B cell (primary cell): Measurements from ENCODE around the gene FMN2. TPM values are rescaled to one million over a fixed set of nuclear protein-coding genes. Genes with fewer than 3 reads are reported as not detected.

Experiments
- ATAC-seq: fragments of 200-7000 bp; cut with Tn5 transposase; one replicate; pipeline ENCODE4 v1.10.0; 2021; ENCODE audit warnings: low read depth, mild to moderate bottlenecking, moderate number of reproducible peaks, moderate library complexity
- CTCF ChIA-PET: fragments of 350-600 bp; sonication (Branson Sonifier 250); formaldehyde crosslinking; loops from one replicate; lab custom pipeline; 2021; ENCODE audit warnings: antibody characterized with exemption, inconsistent platforms; lab: Charles Lee
- POLR2A ChIA-PET: fragments of 350-600 bp; sonication (Branson Sonifier 250); formaldehyde crosslinking; loops from one replicate; lab custom pipeline; 2021; ENCODE audit warnings: antibody characterized with exemption; lab: Charles Lee
- DNase-seq: peaks from one replicate; pipeline ENCODE4 v3.0.0; 2013
- H2AFZ ChIP-seq: 2 replicates; pipeline ENCODE4 v1.6.1; 2012; ENCODE audit warnings: mild to moderate bottlenecking, low read depth, low read length; ENCODE audit not compliant: insufficient read depth, poor library complexity, severe bottlenecking
- H3K27ac ChIP-seq, 2 donors: 1 replicate in 1 of 2; 2 replicates in 1 of 2; pipeline ENCODE4 v1.5.1; 2012 to 2013; ENCODE audit warnings: low read length in 2 of 2, mild to moderate bottlenecking in 2 of 2, moderate library complexity in 1 of 2
- H3K27me3 ChIP-seq, 4 experiments: fragments of 200-600 bp in 1 of 4; sonication (generic) in 1 of 4; replicated peaks in 1 of 4; 1 replicate in 2 of 4; 2 replicates in 2 of 4; pipeline versions ENCODE4 v1.6.1 to v1.7.0; 2013 to 2016; ENCODE audit warnings: low read length in 3 of 4, mild to moderate bottlenecking in 2 of 4, mixed read lengths in 1 of 4, moderate library complexity in 1 of 4; ENCODE audit not compliant: insufficient read depth in 4 of 4, control insufficient read depth in 3 of 4; ENCODE audit errors: control extremely low read depth in 1 of 4
- H3K36me3 ChIP-seq, 2 experiments: replicated peaks in 1 of 2; 1 replicate in 1 of 2; 2 replicates in 1 of 2; pipeline versions ENCODE4 v1.6.1 to v1.7.1; 2013; ENCODE audit warnings: low read length in 1 of 2; ENCODE audit not compliant: insufficient read depth in 2 of 2, control insufficient read depth in 1 of 2; ENCODE audit errors: control extremely low read depth in 1 of 2, extremely low read depth in 1 of 2
- H3K4me1 ChIP-seq, 2 donors: fragments of 200-600 bp in 1 of 2; sonication (generic) in 1 of 2; 1 replicate in 1 of 2; 2 replicates in 1 of 2; pipeline versions ENCODE4 v1.5.1 to v1.6.1; 2013 to 2017; ENCODE audit warnings: low read length in 2 of 2; ENCODE audit not compliant: control insufficient read depth in 2 of 2, insufficient read depth in 2 of 2
- H3K4me2 ChIP-seq: replicated peaks from 2 replicates; pipeline ENCODE3; 2012; ENCODE audit warnings: mild to moderate bottlenecking, low read depth, low read length; ENCODE audit not compliant: poor library complexity, severe bottlenecking
- H3K4me3 ChIP-seq, 5 experiments: fragments of 200-600 bp in 1 of 5; sonication (generic) in 1 of 5; 1 replicate in 3 of 5; 2 replicates in 2 of 5; pipeline versions ENCODE4 v1.5.1 to v1.7.0; 2011 to 2016; ENCODE audit warnings: low read length in 4 of 5, mild to moderate bottlenecking in 4 of 5, low read depth in 2 of 5, control low read depth in 1 of 5, moderate library complexity in 1 of 5; ENCODE audit not compliant: insufficient read depth in 1 of 5; ENCODE audit errors: control extremely low read depth in 1 of 5, extremely low read depth in 1 of 5
- H3K79me2 ChIP-seq: fragments of 200-600 bp; sonication (generic); one replicate; pipeline ENCODE4 v1.6.0; 2016; ENCODE audit warnings: low read length; ENCODE audit not compliant: control insufficient read depth, insufficient read depth
- H3K9ac ChIP-seq: fragments of 200-600 bp; sonication (generic); 2 replicates; pipeline ENCODE4 v1.6.1; 2017; ENCODE audit warnings: mild to moderate bottlenecking, low read length, moderate library complexity
- H3K9me3 ChIP-seq, 3 donors: one replicate each; pipeline versions ENCODE4 v1.6.1 to v1.7.1; 2013; ENCODE audit warnings: low read length in 2 of 3; ENCODE audit not compliant: control insufficient read depth in 2 of 3, insufficient read depth in 1 of 3; ENCODE audit errors: control extremely low read depth in 1 of 3
- H4K20me1 ChIP-seq: 2 replicates; pipeline ENCODE4 v1.6.0; 2012; ENCODE audit warnings: mild to moderate bottlenecking, low read length; ENCODE audit not compliant: insufficient read depth, control insufficient read depth, poor library complexity, severe bottlenecking
- H3K27ac Mint-ChIP-seq: one replicate; pipeline ENCODE4 v1.8.0; 2021; ENCODE audit warnings: mixed read lengths
- H3K27me3 Mint-ChIP-seq: one replicate; pipeline ENCODE4 v1.8.0; 2021; ENCODE audit warnings: mixed read lengths
- H3K4me1 Mint-ChIP-seq: one replicate; pipeline ENCODE4 v1.8.0; 2021; ENCODE audit warnings: mixed read lengths
- H3K4me3 Mint-ChIP-seq: one replicate; pipeline ENCODE4 v1.8.0; 2021; ENCODE audit warnings: mixed read lengths
- H3K9me3 Mint-ChIP-seq: one replicate; pipeline ENCODE4 v1.8.0; 2022; ENCODE audit warnings: mixed read lengths; ENCODE audit not compliant: insufficient read depth
- EZH2 ChIP-seq: IDR thresholded peaks from 2 replicates; pipeline ENCODE4 v1.6.1; 2012; ENCODE audit warnings: borderline replicate concordance, low read depth, mild to moderate bottlenecking, moderate library complexity, low read length; ENCODE audit not compliant: insufficient read depth, poor library complexity, severe bottlenecking
- WGBS: methylation state at CpG from one replicate; pipeline ENCODE4 v1.1.5; 2013; ENCODE audit warnings: missing lambda C conversion rate; ENCODE audit not compliant: insufficient coverage; 5-methylcytosine and 5-hydroxymethylcytosine counted together
- intact Hi-C: fragments of 100-400 bp; cut with micrococcal nuclease; formaldehyde crosslinking; loops from one replicate; pipeline ENCODE4 v1.10.0; 2022
- polyA plus RNA-seq: library from polyadenylated mRNA; depleted of rRNA; stranded (reverse); fragments of >200 nt; gene quantifications from 2 replicates; pipeline ENCODE4 v1.2.3, GENCODE V29; 2012
- total RNA-seq, 2 donors: library from RNA; stranded (reverse); fragments of 120-200 nt in 1 of 2; gene quantifications; 1 replicate in 1 of 2; 2 replicates in 1 of 2; pipeline versions ENCODE4 v1.2.3 to v1.2.4, GENCODE V29; 2013 to 2022
- TF ChIP-seq, protein P1 (sequence below): fragments of 200-600 bp; IDR thresholded peaks from one replicate; pipeline ENCODE4 v1.8.0; 2022; ENCODE audit warnings: antibody characterized with exemption, mild to moderate bottlenecking

Gene FMN2
- total and polyA plus RNA-seq, 2 donors (not counting 1 experiment from before 2014, with no cell fraction given), result not detected

DNA sequence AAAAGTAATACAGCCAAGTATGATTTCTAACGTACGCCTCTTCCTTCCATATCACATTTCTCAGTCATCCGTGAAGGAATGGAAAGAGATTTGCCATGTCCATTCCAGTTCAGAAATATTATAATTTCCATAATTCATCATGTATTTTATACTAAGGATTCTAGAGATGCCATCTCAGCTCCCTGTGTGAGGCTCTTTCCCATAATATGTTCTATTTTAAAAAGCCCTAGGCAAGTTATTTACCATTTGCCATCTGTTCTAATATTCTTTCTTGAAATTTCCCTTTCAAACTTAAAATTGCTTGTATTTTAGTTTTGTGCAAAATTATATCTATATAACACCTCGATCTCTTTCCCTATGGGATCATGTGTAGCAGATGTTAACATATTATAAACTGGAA, 106.7 kb downstream of the FMN2 start:
- Histone ChIP-seq H3K9ac (no peak overlapping the region), H2AFZ (no peak overlapping the region), H4K20me1 (no peaks in the 10 kb centered on the region), H3K79me2 (no peaks in the 10 kb centered on the region), H3K4me1 (no peaks in the 10 kb centered on the region), H3K36me3 (no peaks in the 10 kb centered on the region), H3K4me3 (no peak overlapping the region), H3K27ac (no peak overlapping the region), H3K27me3 (no peaks in the 10 kb centered on the region), H3K4me2 (no peak overlapping the region), H3K9me3 (no peaks in the 10 kb centered on the region)
- ATAC-seq (no peak), DNase-seq (no peak)
- H3K4me3 Mint-ChIP-seq, result no peak overlapping the region
- no CpG with 5 or more reads among the region's 4 CpGs for WGBS
- peaks cover 2% of the 10 kb centered on the region for H3K9me3 Mint-ChIP-seq
- ChIA-PET POLR2A (no interaction called here), CTCF (no interaction called here)
- no peaks in the 10 kb centered on the region for H3K27me3 Mint-ChIP-seq
- intact Hi-C loops, result no loop called here
- no peak overlapping the region for H3K27ac Mint-ChIP-seq
- no peaks in the 10 kb centered on the region for H3K4me1 Mint-ChIP-seq
- TF ChIP-seq EZH2, result no peak
- TF ChIP-seq, protein P1, sequence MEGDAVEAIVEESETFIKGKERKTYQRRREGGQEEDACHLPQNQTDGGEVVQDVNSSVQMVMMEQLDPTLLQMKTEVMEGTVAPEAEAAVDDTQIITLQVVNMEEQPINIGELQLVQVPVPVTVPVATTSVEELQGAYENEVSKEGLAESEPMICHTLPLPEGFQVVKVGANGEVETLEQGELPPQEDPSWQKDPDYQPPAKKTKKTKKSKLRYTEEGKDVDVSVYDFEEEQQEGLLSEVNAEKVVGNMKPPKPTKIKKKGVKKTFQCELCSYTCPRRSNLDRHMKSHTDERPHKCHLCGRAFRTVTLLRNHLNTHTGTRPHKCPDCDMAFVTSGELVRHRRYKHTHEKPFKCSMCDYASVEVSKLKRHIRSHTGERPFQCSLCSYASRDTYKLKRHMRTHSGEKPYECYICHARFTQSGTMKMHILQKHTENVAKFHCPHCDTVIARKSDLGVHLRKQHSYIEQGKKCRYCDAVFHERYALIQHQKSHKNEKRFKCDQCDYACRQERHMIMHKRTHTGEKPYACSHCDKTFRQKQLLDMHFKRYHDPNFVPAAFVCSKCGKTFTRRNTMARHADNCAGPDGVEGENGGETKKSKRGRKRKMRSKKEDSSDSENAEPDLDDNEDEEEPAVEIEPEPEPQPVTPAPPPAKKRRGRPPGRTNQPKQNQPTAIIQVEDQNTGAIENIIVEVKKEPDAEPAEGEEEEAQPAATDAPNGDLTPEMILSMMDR, result no peak

DNA sequence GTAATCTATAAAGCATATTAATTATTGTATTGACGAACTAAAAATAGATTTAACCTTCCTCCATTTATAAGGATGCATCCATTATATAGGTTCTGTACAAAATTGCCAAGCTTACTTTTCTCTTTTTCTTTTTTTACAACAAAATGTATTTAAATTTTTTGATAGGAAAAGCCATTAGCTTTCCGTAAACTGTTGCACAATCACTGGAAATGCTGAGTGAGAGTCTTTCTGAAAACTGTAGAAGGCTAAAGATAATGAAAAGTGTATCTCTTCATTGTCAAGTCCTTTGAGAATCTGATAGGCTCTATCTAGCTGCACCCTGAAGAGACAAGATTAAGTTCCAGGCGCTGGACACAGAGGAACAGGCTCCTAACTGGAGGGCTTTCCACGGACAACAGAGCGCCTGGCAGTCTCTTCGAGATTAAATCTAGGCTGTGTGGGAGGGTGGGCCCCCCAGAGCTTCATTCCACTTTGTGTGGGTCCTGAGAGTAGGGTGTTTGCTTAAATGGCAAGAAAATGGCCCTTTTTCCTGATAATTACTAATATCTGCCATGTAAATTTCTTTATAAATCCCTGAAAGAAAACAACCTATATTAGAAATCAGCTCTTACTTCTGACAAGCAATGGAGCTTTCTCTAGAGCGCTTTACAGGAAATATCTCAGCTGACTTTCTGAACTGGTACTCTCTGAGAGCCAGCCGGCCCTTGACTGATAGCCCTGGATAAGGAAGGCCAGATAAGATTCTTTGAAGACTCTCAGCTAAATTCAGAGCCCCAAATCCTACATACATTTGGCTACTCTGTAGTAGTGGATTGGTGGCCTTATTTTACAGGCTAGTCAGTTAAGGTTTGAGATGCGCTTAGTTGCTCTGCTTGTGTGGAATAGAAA, 108.3 kb downstream of the FMN2 start:
- Mint-ChIP-seq H3K4me3 (no peak overlapping the region), H3K9me3 (peaks cover 2% of the 10 kb centered on the region), H3K27me3 (no peaks in the 10 kb centered on the region), H3K27ac (no peak overlapping the region), H3K4me1 (no peaks in the 10 kb centered on the region)
- H3K4me3 ChIP-seq, result no peak overlapping the region
- ChIA-PET POLR2A (no interaction called here), CTCF (interaction anchor here (1.4 to 2.0 kb wide), 2 partner anchors 9 to 11 kb away, joined by 6 to 9 read pairs; no protein-coding TSS in a partner anchor)
- H3K36me3 ChIP-seq, result no peaks in the 10 kb centered on the region
- no peak for ATAC-seq
- 92% methylated on average over 5 of the region's 9 CpGs for WGBS
- H3K27me3 ChIP-seq, result no peaks in the 10 kb centered on the region
- intact Hi-C loops, result no loop called here
- no peak overlapping the region for H3K27ac ChIP-seq
- no peak for TF ChIP-seq EZH2
- TF ChIP-seq, protein P1, result no peak
- no peak overlapping the region for H3K4me2 ChIP-seq
- no peak overlapping the region for H2AFZ ChIP-seq
- H4K20me1 ChIP-seq, result no peaks in the 10 kb centered on the region
- no peak overlapping the region for H3K9ac ChIP-seq
- no peaks in the 10 kb centered on the region for H3K4me1 ChIP-seq
- H3K79me2 ChIP-seq, result no peaks in the 10 kb centered on the region
- no peak for DNase-seq
- no peaks in the 10 kb centered on the region for H3K9me3 ChIP-seq
